HUES48 (cell line): ENCODE measurements around the gene MRPS10.
A peak's percentile ranks its signal among the peaks of the same experiment; 100 is the strongest.
"Not testable (repeated sequence)": the region's sequence is repeated elsewhere in the genome, so short reads cannot be mapped to it uniquely, and the experiment has no call there.

ENCODE experiments used
- H3K27ac ChIP-seq: one replicate; pipeline ENCODE4 v1.7.0; 2013; ENCODE audit warnings: low read depth, low read length, inconsistent platforms
- H3K27me3 ChIP-seq: 2 replicates; pipeline ENCODE4 v1.6.1; 2013; ENCODE audit warnings: mild to moderate bottlenecking, low read length; ENCODE audit not compliant: control insufficient read depth, insufficient read depth
- H3K36me3 ChIP-seq: 2 replicates; pipeline ENCODE4 v1.6.1; 2013; ENCODE audit warnings: low read length; ENCODE audit not compliant: control insufficient read depth, insufficient read depth
- H3K4me1 ChIP-seq: 2 replicates; pipeline ENCODE4 v1.6.1; 2013; ENCODE audit warnings: mild to moderate bottlenecking, low read length; ENCODE audit not compliant: control insufficient read depth, insufficient read depth
- H3K4me3 ChIP-seq: 2 replicates; pipeline ENCODE4 v1.5.1; 2013; ENCODE audit warnings: mild to moderate bottlenecking, low read depth, low read length
- H3K9ac ChIP-seq: 2 replicates; pipeline ENCODE4 v1.6.1; 2013; ENCODE audit warnings: mild to moderate bottlenecking, low read depth, low read length, moderate library complexity
- H3K9me3 ChIP-seq: 2 replicates; pipeline ENCODE4 v1.6.1; 2013; ENCODE audit warnings: low read length; ENCODE audit not compliant: control insufficient read depth, insufficient read depth

Gene MRPS10

GRCh38 chr6:42176981-42177380, 40.7 kb downstream of the MRPS10 start:
- H3K9ac ChIP-seq = no peak overlapping the region
- no peaks in the 10 kb centered on the region; the same call in 1 of the 2 replicates for H3K36me3 ChIP-seq
- H3K9me3 ChIP-seq = no peaks in the 10 kb centered on the region
- peak overlapping the region; percentile 70 for H3K4me3 ChIP-seq
- peak overlapping the region; percentile 92 for H3K27ac ChIP-seq
- no peaks in the 10 kb centered on the region for H3K27me3 ChIP-seq
- peaks cover 20% of the 10 kb centered on the region for H3K4me1 ChIP-seq

- Histone ChIP-seq H3K4me3 (no peak overlapping the region), H3K9me3 (no peaks in the 10 kb centered on the region), H3K27me3 (no peaks in the 10 kb centered on the region), H3K9ac (no peak overlapping the region), H3K36me3 (no peaks in the 10 kb centered on the region; the same call in 1 of the 2 replicates), H3K4me1 (peaks cover 20% of the 10 kb centered on the region), H3K27ac (no peak overlapping the region)
Measured at GRCh38 chr6:42175860-42176259, 41.8 kb downstream of the MRPS10 start.

GRCh38 chr6:42173101-42173500, 44.6 kb downstream of the MRPS10 start, which contains the start of gene GUCA1A:
GUCA1A (plus strand) TSS chr6:42173364; CDS start chr6:42173614, 250 bp downstream.
- H3K27me3 ChIP-seq = no peaks in the 10 kb centered on the region
- H3K9ac ChIP-seq = no peak within 1 kb of the TSS
- H3K4me3 ChIP-seq = no peak within 1 kb of the TSS
- H3K27ac ChIP-seq = no peak within 1 kb of the TSS
- no peaks in the 10 kb centered on the region for H3K9me3 ChIP-seq
- H3K36me3 ChIP-seq = no peaks in the 10 kb centered on the region
- H3K4me1 ChIP-seq = peaks cover 17% of the 10 kb centered on the region

- Histone ChIP-seq H3K4me3 (no peak overlapping the region), H3K27ac (no peak overlapping the region), H3K9ac (no peak overlapping the region), H3K9me3 (no peaks in the 10 kb centered on the region), H3K36me3 (no peaks in the 10 kb centered on the region), H3K27me3 (no peaks in the 10 kb centered on the region), H3K4me1 (peaks cover 9% of the 10 kb centered on the region)
Measured at GRCh38 chr6:42171813-42172581, 45.7 kb downstream of the MRPS10 start.

GRCh38 chr6:42169780-42170179, 47.9 kb downstream of the MRPS10 start:
- H3K27me3 ChIP-seq, H3K4me1 ChIP-seq, H3K27ac ChIP-seq, H3K9me3 ChIP-seq, H3K36me3 ChIP-seq, H3K9ac ChIP-seq, H3K4me3 ChIP-seq: not testable (repeated sequence)

GRCh38 chr6:42168650-42169049, 49.0 kb downstream of the MRPS10 start:
- Histone ChIP-seq H3K9me3 (no peaks in the 10 kb centered on the region), H3K27ac (no peak overlapping the region), H3K4me1 (peaks cover 8% of the 10 kb centered on the region), H3K9ac (no peak overlapping the region), H3K4me3 (no peak overlapping the region), H3K36me3 (no peaks in the 10 kb centered on the region), H3K27me3 (no peaks in the 10 kb centered on the region)

- peak overlapping the region; percentile 37 for H3K27ac ChIP-seq
Measured at GRCh38 chr6:42166444-42167141, 51.1 kb downstream of the MRPS10 start.

GRCh38 chr6:42165016-42165415, 52.6 kb downstream of the MRPS10 start:
- Histone ChIP-seq H3K9me3 (no peaks in the 10 kb centered on the region), H3K27me3 (no peaks in the 10 kb centered on the region), H3K27ac (no peak overlapping the region), H3K4me1 (peaks cover 19% of the 10 kb centered on the region), H3K4me3 (no peak overlapping the region), H3K36me3 (no peaks in the 10 kb centered on the region), H3K9ac (no peak overlapping the region)

More at GRCh38 chr6:42166444-42167141, 51.1 kb downstream of the MRPS10 start:
- H3K4me1 ChIP-seq = peaks cover 16% of the 10 kb centered on the region
- H3K9me3 ChIP-seq = no peaks in the 10 kb centered on the region
- H3K27me3 ChIP-seq = no peaks in the 10 kb centered on the region
- H3K9ac ChIP-seq = 0 out of 2 replicates have a peak overlapping the region, but pooled peaks have one; percentile 19
- no peaks in the 10 kb centered on the region for H3K36me3 ChIP-seq
- no peak overlapping the region for H3K4me3 ChIP-seq

GRCh38 chr6:42163981-42164380, 53.7 kb downstream of the MRPS10 start:
- H3K27ac ChIP-seq = no peak overlapping the region
- H3K9ac ChIP-seq = no peak overlapping the region
- H3K4me1 ChIP-seq = peaks cover 19% of the 10 kb centered on the region
- no peaks in the 10 kb centered on the region for H3K9me3 ChIP-seq
- H3K4me3 ChIP-seq = no peak overlapping the region
- no peaks in the 10 kb centered on the region for H3K36me3 ChIP-seq
- no peaks in the 10 kb centered on the region for H3K27me3 ChIP-seq

- H3K9me3 ChIP-seq = no peaks in the 10 kb centered on the region
- H3K27me3 ChIP-seq = no peaks in the 10 kb centered on the region
- H3K4me3 ChIP-seq = no peak overlapping the region
- H3K9ac ChIP-seq = no peak overlapping the region
- no peaks in the 10 kb centered on the region for H3K36me3 ChIP-seq
- peaks cover 19% of the 10 kb centered on the region for H3K4me1 ChIP-seq
- H3K27ac ChIP-seq = no peak overlapping the region
Measured at GRCh38 chr6:42162812-42163211, 54.8 kb downstream of the MRPS10 start.

GRCh38 chr6:42162384-42162783, 55.3 kb downstream of the MRPS10 start:
- no peaks in the 10 kb centered on the region for H3K36me3 ChIP-seq
- no peak overlapping the region for H3K4me3 ChIP-seq
- no peaks in the 10 kb centered on the region for H3K9me3 ChIP-seq
- no peak overlapping the region for H3K27ac ChIP-seq
- peaks cover 19% of the 10 kb centered on the region for H3K4me1 ChIP-seq
- no peak overlapping the region for H3K9ac ChIP-seq
- H3K27me3 ChIP-seq = no peaks in the 10 kb centered on the region
